Sigmoid colon (tissue), 7 donors: Measurements from ENCODE around the gene MYADM. TPM values are rescaled to one million over a fixed set of nuclear protein-coding genes. Genes with fewer than 3 reads are reported as not detected.

ENCODE experiments used
- DNase-seq: peaks from one replicate; pipeline ENCODE4 v3.0.0-alpha.2; 2019
- H3K27ac ChIP-seq, 4 donors: fragments of 200-600 bp; sonication (generic); one replicate each; pipeline ENCODE4 v1.5.1; 2016 to 2019; ENCODE audit warnings: mild to moderate bottlenecking in 1 of 4
- H3K27me3 ChIP-seq, 3 donors: fragments of 200-600 bp; sonication (generic); one replicate each; pipeline ENCODE4 v1.5.1; 2019; ENCODE audit warnings: mild to moderate bottlenecking in 1 of 3
- H3K36me3 ChIP-seq, 4 donors: fragments of 200-600 bp; sonication (generic); one replicate each; pipeline ENCODE4 v1.5.1; 2016 to 2019
- H3K4me1 ChIP-seq, 4 donors: fragments of 200-600 bp; sonication (generic); one replicate each; pipeline ENCODE4 v1.5.1; 2017 to 2019
- H3K4me3 ChIP-seq, 4 donors: fragments of 200-600 bp; sonication (generic); one replicate each; pipeline ENCODE4 v1.5.1; 2017 to 2019; ENCODE audit warnings: mild to moderate bottlenecking in 2 of 4, moderate library complexity in 1 of 4
- H3K9me3 ChIP-seq, 4 donors: fragments of 200-600 bp in 3 of 4; sonication (generic) in 3 of 4; one replicate each; pipeline versions ENCODE4 v1.5.1 to v1.6.1; 2013 to 2019
- CTCF ChIP-seq, 4 experiments: fragments of 450-650 bp in 3 of 4; fragments of 200-600 bp in 1 of 4; IDR thresholded peaks; one replicate each; pipeline ENCODE4 v1.5.1; 2016 to 2019; ENCODE audit warnings: antibody characterized with exemption in 4 of 4, mild to moderate bottlenecking in 3 of 4, moderate library complexity in 2 of 4
- EP300 ChIP-seq, 4 donors: sonication (generic); formaldehyde crosslinking; IDR thresholded peaks; one replicate each; pipeline ENCODE4 v1.6.1; 2017; ENCODE audit warnings: antibody characterized with exemption in 4 of 4
- POLR2A ChIP-seq, 2 donors: fragments of 450-650 bp; IDR thresholded peaks; one replicate each; pipeline ENCODE4 v1.6.1; 2016; ENCODE audit warnings: antibody characterized with exemption in 2 of 2, mild to moderate bottlenecking in 2 of 2, moderate library complexity in 2 of 2
- POLR2AphosphoS5 ChIP-seq, 4 donors: sonication (generic); formaldehyde crosslinking; IDR thresholded peaks; one replicate each; pipeline ENCODE4 v1.6.1; 2017; ENCODE audit warnings: antibody characterized with exemption in 4 of 4
- WGBS, 2 donors: extraction: QIAGEN DNeasy Blood & Tissue Kit; methylation state at CpG; one replicate each; pipeline ENCODE4 v1.1.7; 2013; 5-methylcytosine and 5-hydroxymethylcytosine counted together
- intact Hi-C: fragments of 100-400 bp; cut with DNase I; formaldehyde crosslinking; loops from one replicate; pipeline ENCODE4 v1.15.1; 2023
- polyA plus RNA-seq, 3 donors: library from polyadenylated mRNA; stranded (reverse); fragments of 200-250 nt; gene quantifications; one replicate each; pipeline ENCODE4 v1.2.3, GENCODE V29; 2013
- total RNA-seq, 4 donors: library from RNA; depleted of rRNA; stranded (reverse); fragments of >200 nt; gene quantifications; one replicate each; pipeline ENCODE4 v1.1.0, GENCODE V29; 2016
- donor health status: healthy with polysubstance abuse.
- donor health status: Bipolar disorder and iron deficiency.
- donor health status: healthy.

MYADM gene
- total RNA-seq (100 to 1,000 TPM in 1 of 4 donors, 10 to 100 TPM in 3; 65.5 to 189 (median 97.3) TPM), polyA plus RNA-seq (10 to 100 TPM in 1 of 3 donors, 1 to 10 TPM in 2; 7.9 to 44.1 (median 9.0) TPM)

GRCh38 chr19:53867225-53868090 is at the start of gene MYADM:
MYADM (plus strand) TSS chr19:53867883; CDS start chr19:53873530, 5,647 bp downstream.
- peaks cover 0 to 51% (median 45%) of the 10 kb centered on the region in 4 donors for H3K4me1 ChIP-seq
- H3K4me3 ChIP-seq, result peak within 1 kb of the TSS; percentile 79 to 94 (median 92)
- peaks cover 0 to 9% (median 4%) of the 10 kb centered on the region in 4 donors for H3K36me3 ChIP-seq
- H3K27me3 ChIP-seq, result no peaks in the 10 kb centered on the region
- peak; percentile 100 for DNase-seq
- H3K9me3 ChIP-seq, result no peaks in the 10 kb centered on the region
- 2% methylated on average over 37 of the region's 37 CpGs for WGBS, 2 donors
- intact Hi-C loops, result loop anchor here (5.0 to 10.0 kb wide), 6 partner anchors 580 to 1540 kb away; partner anchors contain the start of genes LENG8, LENG9, PPP1R12C and RPL28
- peak within 1 kb of the TSS; percentile 94 to 98 (median 96) for H3K27ac ChIP-seq
- TF ChIP-seq POLR2A (IDR thresholded peaks at IDR 0.05), result peak; percentile 86 to 96
- TF ChIP-seq CTCF (IDR thresholded peaks at IDR 0.05), result no peak
- peak; percentile 98 to 99 (median 98) for TF ChIP-seq POLR2AphosphoS5 (IDR thresholded peaks at IDR 0.05)
- TF ChIP-seq EP300 (IDR thresholded peaks at IDR 0.05), result peak in 2 of 4 donors; percentile 39 to 69

- Histone ChIP-seq H3K4me3 (no peak overlapping the region), H3K4me1 (no peaks in the 10 kb centered on the region), H3K27ac (no peak overlapping the region), H3K27me3 (peaks cover 0 to 3% (median 2%) of the 10 kb centered on the region in 3 donors), H3K9me3 (no peaks in the 10 kb centered on the region), H3K36me3 (no peaks in the 10 kb centered on the region)
- intact Hi-C loops, result no loop called here
- 90 to 93% methylated on average over 13 of the region's 13 CpGs for WGBS, 2 donors
- TF ChIP-seq POLR2AphosphoS5 (IDR thresholded peaks at IDR 0.05), result no peak
- DNase-seq, result no peak
These were observed 48.9 kb upstream of the MYADM start for GRCh38 chr19:53818756-53819155.

- no peak for TF ChIP-seq EP300 (IDR thresholded peaks at IDR 0.05)
- no peaks in the 10 kb centered on the region for H3K9me3 ChIP-seq
- H3K4me1 ChIP-seq, result no peaks in the 10 kb centered on the region
- intact Hi-C loops, result no loop called here
- 67 to 71% methylated on average over 5 of the region's 5 CpGs for WGBS, 2 donors
- no peak overlapping the region for H3K27ac ChIP-seq
- H3K36me3 ChIP-seq, result no peaks in the 10 kb centered on the region
- no peak overlapping the region for H3K4me3 ChIP-seq
- H3K27me3 ChIP-seq, result peaks cover 0 to 14% (median 6%) of the 10 kb centered on the region in 3 donors
- no peak for DNase-seq
These were observed 47.8 kb upstream of the MYADM start for GRCh38 chr19:53819861-53820260.

- no peak overlapping the region for H3K27ac ChIP-seq
- no peaks in the 10 kb centered on the region for H3K9me3 ChIP-seq
- peaks cover 0 to 25% (median 6%) of the 10 kb centered on the region in 3 donors for H3K27me3 ChIP-seq
- intact Hi-C loops, result no loop called here
- WGBS, 2 donors, result 75 to 81% methylated on average over 12 of the region's 12 CpGs
- no peaks in the 10 kb centered on the region for H3K36me3 ChIP-seq
- TF ChIP-seq POLR2AphosphoS5 (IDR thresholded peaks at IDR 0.05) (no peak), EP300 (IDR thresholded peaks at IDR 0.05) (no peak), POLR2A (IDR thresholded peaks at IDR 0.05) (no peak), CTCF (IDR thresholded peaks at IDR 0.05) (no peak)
- H3K4me3 ChIP-seq, result peak overlapping the region in 1 of 4 donors; percentile 13
- H3K4me1 ChIP-seq, result no peaks in the 10 kb centered on the region
- DNase-seq, result no peak
These were observed 44.1 kb upstream of the MYADM start for GRCh38 chr19:53823380-53824120.

- 52 to 73% methylated on average over 14 of the region's 14 CpGs for WGBS, 2 donors
- Histone ChIP-seq H3K36me3 (no peaks in the 10 kb centered on the region), H3K27me3 (peaks cover 0 to 30% (median 6%) of the 10 kb centered on the region in 3 donors), H3K4me3 (peak within 1 kb of the TSS in 1 of 4 donors; percentile 13), H3K9me3 (no peaks in the 10 kb centered on the region), H3K4me1 (no peaks in the 10 kb centered on the region), H3K27ac (peak within 1 kb of the TSS in 1 of 4 donors; percentile 38)
- DNase-seq, result no peak
- intact Hi-C loops, result no loop called here
- no peak for TF ChIP-seq CTCF (IDR thresholded peaks at IDR 0.05)
- no peak for TF ChIP-seq EP300 (IDR thresholded peaks at IDR 0.05)
- TF ChIP-seq POLR2A (IDR thresholded peaks at IDR 0.05), result no peak
- no peak for TF ChIP-seq POLR2AphosphoS5 (IDR thresholded peaks at IDR 0.05)
These were observed 43.5 kb upstream of the MYADM start, which contains the start of gene NLRP12 for GRCh38 chr19:53824134-53824611. NLRP12 (minus strand) TSS chr19:53824314; CDS start chr19:53824174, 140 bp downstream.
